H9 (cell line): ENCODE results near the gene DLK1. TPM values are rescaled to one million over a fixed set of nuclear protein-coding genes. Genes with fewer than 3 reads are reported as not detected.

Source experiments
- DNase-seq: peaks from one replicate; pipeline ENCODE4 v3.0.0-alpha.2; 2017
- H2AFZ ChIP-seq: one replicate; pipeline ENCODE4 v1.6.1; 2013; ENCODE audit warnings: mild to moderate bottlenecking, low read length, control low read depth, moderate library complexity
- H2AK5ac ChIP-seq: 2 replicates; pipeline ENCODE4 v1.6.1; 2013; ENCODE audit warnings: low read length, control low read depth, mixed read lengths; ENCODE audit not compliant: insufficient read length
- H2BK120ac ChIP-seq: one replicate; pipeline ENCODE4 v1.6.1; 2013; ENCODE audit warnings: low read depth, mild to moderate bottlenecking, low read length, control low read depth, inconsistent platforms; ENCODE audit not compliant: poor library complexity, severe bottlenecking
- H2BK12ac ChIP-seq: 2 replicates; pipeline ENCODE4 v1.6.1; 2013; ENCODE audit warnings: low read length, control low read depth, mixed read lengths, low read depth; ENCODE audit not compliant: insufficient read length
- H2BK15ac ChIP-seq: 2 replicates; pipeline ENCODE4 v1.6.1; 2013; ENCODE audit warnings: low read depth, low read length, control low read depth
- H2BK20ac ChIP-seq: one replicate; pipeline ENCODE4 v1.6.1; 2013; ENCODE audit warnings: low read depth, mild to moderate bottlenecking, low read length, control low read depth, inconsistent platforms; ENCODE audit not compliant: poor library complexity, severe bottlenecking
- H2BK5ac ChIP-seq: 2 replicates; pipeline ENCODE4 v1.6.1; 2013; ENCODE audit warnings: low read length, control low read depth, mixed read lengths; ENCODE audit not compliant: insufficient read length
- H3K14ac ChIP-seq: 2 replicates; pipeline ENCODE4 v1.6.1; 2013; ENCODE audit warnings: low read length, control low read depth; ENCODE audit not compliant: insufficient read depth
- H3K18ac ChIP-seq: 2 replicates; pipeline ENCODE4 v1.6.1; 2013; ENCODE audit warnings: low read depth, mild to moderate bottlenecking, mixed read lengths, low read length, control low read depth; ENCODE audit not compliant: insufficient read length
- H3K23ac ChIP-seq: 2 replicates; pipeline ENCODE4 v1.6.1; 2013; ENCODE audit warnings: low read length, control low read depth, mixed read lengths, low read depth; ENCODE audit not compliant: insufficient read length
- H3K23me2 ChIP-seq: 2 replicates; pipeline ENCODE4 v1.6.1; 2013; ENCODE audit warnings: low read depth, mild to moderate bottlenecking, mixed read lengths, low read length, control low read depth; ENCODE audit not compliant: insufficient read length, poor library complexity, severe bottlenecking
- H3K27ac ChIP-seq: 2 replicates; pipeline ENCODE4 v1.5.1; 2013; ENCODE audit warnings: low read length, control low read depth, mixed read lengths, low read depth; ENCODE audit not compliant: insufficient read length
- H3K27me3 ChIP-seq: 2 replicates; pipeline ENCODE4 v1.6.1; 2013; ENCODE audit warnings: low read length, control low read depth, inconsistent platforms; ENCODE audit not compliant: insufficient read depth
- H3K4ac ChIP-seq: 2 replicates; pipeline ENCODE4 v1.6.1; 2013; ENCODE audit warnings: low read depth, mild to moderate bottlenecking, control low read depth, inconsistent platforms, low read length, moderate library complexity
- H3K4me1 ChIP-seq: 2 replicates; pipeline ENCODE4 v1.6.1; 2013; ENCODE audit warnings: low read length, control low read depth, inconsistent platforms; ENCODE audit not compliant: insufficient read depth
- H3K4me2 ChIP-seq: 2 replicates; pipeline ENCODE4 v1.6.1; 2013; ENCODE audit warnings: low read length, control low read depth, mixed read lengths; ENCODE audit not compliant: insufficient read length, insufficient read depth
- H3K56ac ChIP-seq: 2 replicates; pipeline ENCODE4 v1.6.1; 2013; ENCODE audit warnings: low read depth, mild to moderate bottlenecking, mixed read lengths, low read length, control low read depth; ENCODE audit not compliant: insufficient read length
- H3K79me1 ChIP-seq: 2 replicates; pipeline ENCODE4 v1.6.1; 2013; ENCODE audit warnings: low read depth, mild to moderate bottlenecking, moderate library complexity, low read length, control low read depth, inconsistent platforms; ENCODE audit not compliant: insufficient read depth, poor library complexity, severe bottlenecking
- H3K79me2 ChIP-seq: 2 replicates; pipeline ENCODE4 v1.6.1; 2013; ENCODE audit warnings: low read length, control low read depth, inconsistent platforms; ENCODE audit not compliant: insufficient read depth
- H3K9ac ChIP-seq: 2 replicates; pipeline ENCODE4 v1.6.1; 2013; ENCODE audit warnings: low read length, control low read depth, mixed read lengths; ENCODE audit not compliant: insufficient read length; ENCODE audit errors: extremely low read depth
- H3K9me3 ChIP-seq: one replicate; pipeline ENCODE4 v1.6.1; 2013; ENCODE audit warnings: low read depth, low read length, inconsistent platforms; ENCODE audit not compliant: control insufficient read depth
- H3T11ph ChIP-seq: one replicate; pipeline ENCODE4 v1.6.1; 2013; ENCODE audit warnings: mild to moderate bottlenecking, low read length, control low read depth, inconsistent platforms
- H4K20me1 ChIP-seq: one replicate; pipeline ENCODE4 v1.6.1; 2013; ENCODE audit not compliant: control insufficient read depth, insufficient read length, insufficient read depth
- H4K5ac ChIP-seq: 2 replicates; pipeline ENCODE4 v1.6.1; 2013; ENCODE audit warnings: low read depth, mild to moderate bottlenecking, mixed read lengths, low read length, control low read depth; ENCODE audit not compliant: insufficient read length
- H4K8ac ChIP-seq: replicated peaks from 2 replicates; pipeline ENCODE4 v1.6.1; 2013; ENCODE audit warnings: low read length, control low read depth, mixed read lengths, low read depth; ENCODE audit not compliant: insufficient read length
- H4K91ac ChIP-seq: 2 replicates; pipeline ENCODE4 v1.6.1; 2013; ENCODE audit warnings: low read depth, mild to moderate bottlenecking, moderate library complexity, mixed read lengths, low read length, control low read depth; ENCODE audit not compliant: insufficient read length
- H3K27ac Mint-ChIP-seq, 3 experiments: 2 replicates in 2 of 3; 3 replicates in 1 of 3; pipeline ENCODE4 v1.8.0; 2020 to 2021; ENCODE audit warnings: mixed read lengths in 3 of 3, mild to moderate bottlenecking in 1 of 3, moderate library complexity in 1 of 3
- H3K27me3 Mint-ChIP-seq: 2 replicates; pipeline ENCODE4 v1.8.0; 2021; ENCODE audit warnings: low read depth, mild to moderate bottlenecking, moderate library complexity, mixed read lengths
- H3K36me3 Mint-ChIP-seq, 3 experiments: 2 replicates in 2 of 3; 3 replicates in 1 of 3; pipeline ENCODE4 v1.8.0; 2020 to 2021; ENCODE audit warnings: low read depth in 3 of 3, mixed read lengths in 3 of 3; ENCODE audit not compliant: insufficient read depth in 1 of 3
- H3K4me1 Mint-ChIP-seq, 2 experiments: 2 replicates each; pipeline ENCODE4 v1.8.0; 2020; ENCODE audit warnings: mixed read lengths in 2 of 2
- H3K4me3 Mint-ChIP-seq, 2 experiments: 2 replicates in 1 of 2; 3 replicates in 1 of 2; pipeline ENCODE4 v1.8.0; 2020 to 2021; ENCODE audit warnings: mild to moderate bottlenecking in 2 of 2, mixed read lengths in 2 of 2, moderate library complexity in 1 of 2
- H3K9me3 Mint-ChIP-seq, 2 experiments: 2 replicates in 1 of 2; 3 replicates in 1 of 2; pipeline ENCODE4 v1.8.0; 2020; ENCODE audit warnings: mild to moderate bottlenecking in 2 of 2, mixed read lengths in 2 of 2, moderate library complexity in 1 of 2
- WGBS: extraction: QIAGEN DNeasy Blood & Tissue Kit; methylation state at CpG from one replicate; pipeline ENCODE4 v1.1.7; 2013; ENCODE audit warnings: missing lambda C conversion rate, low lambda C conversion rate, mixed read lengths; ENCODE audit not compliant: insufficient read length; ENCODE audit errors: extremely low coverage; 5-methylcytosine and 5-hydroxymethylcytosine counted together
- total RNA-seq: library from RNA; stranded (reverse); gene quantifications from 2 replicates; pipeline ENCODE4 v1.2.1, GENCODE V29; 2021
- TF ChIP-seq, protein P1 (sequence below): fragments of 200-600 bp; sonication (generic); conservative IDR thresholded peaks from 3 replicates; pipeline ENCODE4 v1.8.0; 2021; ENCODE audit warnings: antibody characterized with exemption, mild to moderate bottlenecking

DLK1 gene
- total RNA-seq, 1 experiment from 2014 or later: 2.8 TPM

DNA sequence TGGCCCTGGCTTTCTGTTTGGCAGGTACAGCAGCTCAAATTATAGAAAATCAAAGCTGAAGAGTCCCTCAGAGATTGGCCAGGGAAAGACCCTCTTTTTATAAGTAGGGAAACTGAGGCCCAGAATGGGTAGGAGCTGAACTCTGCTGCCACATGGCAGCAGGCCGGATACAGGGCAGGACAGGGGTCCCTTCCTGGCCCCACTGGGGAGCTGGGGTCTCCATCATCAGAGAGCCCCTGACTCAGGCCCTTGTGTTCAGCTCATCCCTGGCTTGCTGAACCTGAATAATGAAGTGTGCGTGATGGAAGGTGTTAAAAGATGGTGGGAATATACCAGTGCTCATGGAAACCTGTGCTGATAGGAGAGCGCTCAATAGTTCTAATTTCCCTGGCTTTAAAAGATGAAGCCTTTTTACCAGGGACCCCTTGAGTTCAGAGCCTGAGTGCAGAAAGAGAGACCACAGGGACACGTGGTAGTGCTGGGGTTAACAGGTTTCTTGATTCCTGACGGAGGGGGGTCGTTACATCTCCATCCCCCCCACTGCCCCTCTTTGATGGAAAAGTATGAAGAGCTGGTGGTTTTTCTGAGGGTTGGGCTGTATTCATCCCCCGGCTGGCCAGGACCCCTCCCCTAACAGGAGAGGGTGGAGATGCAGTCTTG lies 4.4 kb downstream of the DLK1 start:
- no peak overlapping the region for H3K4me3 Mint-ChIP-seq
- no peak overlapping the region for H3K27ac ChIP-seq
- H3K9me3 ChIP-seq: no peaks in the 10 kb centered on the region
- H2BK20ac ChIP-seq: no peak overlapping the region
- H3K14ac ChIP-seq: no peak overlapping the region
- H3T11ph ChIP-seq: no peak overlapping the region
- peaks cover 8% of the 10 kb centered on the region for H3K23me2 ChIP-seq
- H3K23ac ChIP-seq: no peak overlapping the region
- H2BK120ac ChIP-seq: no peak overlapping the region
- H3K4me2 ChIP-seq: no peak overlapping the region
- H4K91ac ChIP-seq: no peak overlapping the region
- H4K8ac ChIP-seq: no peak overlapping the region
- H3K4me1 Mint-ChIP-seq: peaks cover 4 to 46% of the 10 kb centered on the region in 2 experiments
- H3K56ac ChIP-seq: no peak overlapping the region
- H3K9ac ChIP-seq: no peak overlapping the region
- H3K79me2 ChIP-seq: no peaks in the 10 kb centered on the region
- peaks cover under 1 to 3% of the 10 kb centered on the region in 2 experiments for H3K9me3 Mint-ChIP-seq
- H2BK5ac ChIP-seq: no peak overlapping the region
- no peak overlapping the region for H2BK15ac ChIP-seq
- TF ChIP-seq, protein P1, sequence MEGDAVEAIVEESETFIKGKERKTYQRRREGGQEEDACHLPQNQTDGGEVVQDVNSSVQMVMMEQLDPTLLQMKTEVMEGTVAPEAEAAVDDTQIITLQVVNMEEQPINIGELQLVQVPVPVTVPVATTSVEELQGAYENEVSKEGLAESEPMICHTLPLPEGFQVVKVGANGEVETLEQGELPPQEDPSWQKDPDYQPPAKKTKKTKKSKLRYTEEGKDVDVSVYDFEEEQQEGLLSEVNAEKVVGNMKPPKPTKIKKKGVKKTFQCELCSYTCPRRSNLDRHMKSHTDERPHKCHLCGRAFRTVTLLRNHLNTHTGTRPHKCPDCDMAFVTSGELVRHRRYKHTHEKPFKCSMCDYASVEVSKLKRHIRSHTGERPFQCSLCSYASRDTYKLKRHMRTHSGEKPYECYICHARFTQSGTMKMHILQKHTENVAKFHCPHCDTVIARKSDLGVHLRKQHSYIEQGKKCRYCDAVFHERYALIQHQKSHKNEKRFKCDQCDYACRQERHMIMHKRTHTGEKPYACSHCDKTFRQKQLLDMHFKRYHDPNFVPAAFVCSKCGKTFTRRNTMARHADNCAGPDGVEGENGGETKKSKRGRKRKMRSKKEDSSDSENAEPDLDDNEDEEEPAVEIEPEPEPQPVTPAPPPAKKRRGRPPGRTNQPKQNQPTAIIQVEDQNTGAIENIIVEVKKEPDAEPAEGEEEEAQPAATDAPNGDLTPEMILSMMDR: no peak
- no CpG with 5 or more reads among the region's 7 CpGs for WGBS
- no peaks in the 10 kb centered on the region for H4K20me1 ChIP-seq
- no peak overlapping the region for H2AK5ac ChIP-seq
- peaks cover 58% of the 10 kb centered on the region for H3K27me3 Mint-ChIP-seq
- H3K27ac Mint-ChIP-seq: no peak overlapping the region
- DNase-seq: no peak
- no peaks in the 10 kb centered on the region for H3K4me1 ChIP-seq
- no peaks in the 10 kb centered on the region for H3K79me1 ChIP-seq
- no peak overlapping the region for H2BK12ac ChIP-seq
- H2AFZ ChIP-seq: no peak overlapping the region
- H3K4ac ChIP-seq: no peak overlapping the region
- H3K27me3 ChIP-seq: peaks cover 18% of the 10 kb centered on the region; the same call in 1 of the 2 replicates
- H3K18ac ChIP-seq: no peak overlapping the region
- no peaks in the 10 kb centered on the region; a peak in 2 of 7 replicates for H3K36me3 Mint-ChIP-seq
- no peak overlapping the region for H4K5ac ChIP-seq
